ENCODE data around the gene DOCK3. TPM values are rescaled to one million over a fixed set of nuclear protein-coding genes. Genes with fewer than 3 reads are reported as not detected.

The DOCK3 gene
- total and polyA plus RNA-seq, 9 donors, result 0.04 to 0.71 (median 0.27) TPM; not detected in 1

DNA sequence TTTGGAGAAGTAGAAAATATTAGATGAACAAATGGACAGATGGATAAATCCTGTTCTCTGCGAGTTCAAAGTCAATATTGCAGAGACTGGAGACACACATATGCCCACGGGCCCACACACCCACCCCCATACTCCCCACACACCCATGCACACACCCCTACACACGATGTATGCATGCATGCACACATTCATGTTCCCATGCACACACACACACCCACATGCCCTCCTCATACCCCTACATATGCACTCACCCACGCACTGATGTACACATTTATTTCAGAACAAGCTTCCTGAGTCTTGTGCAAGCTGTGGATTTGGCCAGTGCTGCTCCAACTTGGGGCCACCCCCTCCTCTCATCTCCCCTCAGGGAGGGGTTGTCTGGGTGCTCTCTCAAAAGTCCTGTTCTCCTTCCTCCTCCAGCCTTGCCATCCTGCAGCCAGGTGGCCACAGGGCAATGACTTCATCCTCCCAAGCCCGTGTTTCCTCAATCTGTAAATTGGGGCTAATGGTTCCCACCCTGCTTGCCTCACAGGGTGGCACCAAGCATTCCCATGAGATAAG, 41.4 kb upstream of the DOCK3 start:
- DNase-seq, result no peak
- no peaks in the 10 kb centered on the region for H3K27me3 ChIP-seq
- TF ChIP-seq POLR2A (IDR thresholded peaks at IDR 0.05) (no peak), CTCF (IDR thresholded peaks at IDR 0.05) (no peak), EP300 (IDR thresholded peaks at IDR 0.05) (no peak)
- no peak overlapping the region for H3K27ac ChIP-seq
- intact Hi-C loops (cut with DNase I), result no loop called here
- H3K36me3 ChIP-seq, result no peaks in the 10 kb centered on the region
- WGBS, 3 donors, result 61 to 76% (median 64%) methylated on average over 5 of the region's 5 CpGs
- no peak overlapping the region for H3K4me3 ChIP-seq
- H3K9me3 ChIP-seq, result no peaks in the 10 kb centered on the region
- H3K4me1 ChIP-seq (ENCODE audit: insufficient read depth), result peaks cover 4% of the 10 kb centered on the region

- no peak overlapping the region for H3K4me3 ChIP-seq
- no peak for DNase-seq
- TF ChIP-seq EP300 (IDR thresholded peaks at IDR 0.05) (no peak), CTCF (IDR thresholded peaks at IDR 0.05) (no peak), POLR2A (IDR thresholded peaks at IDR 0.05) (no peak)
- H3K27ac ChIP-seq, result no peak overlapping the region
- H3K36me3 ChIP-seq, result no peaks in the 10 kb centered on the region
- no peaks in the 10 kb centered on the region for H3K9me3 ChIP-seq
- peaks cover 4% of the 10 kb centered on the region for H3K4me1 ChIP-seq (ENCODE audit: insufficient read depth)
- intact Hi-C loops (cut with DNase I), result no loop called here
- no peaks in the 10 kb centered on the region for H3K27me3 ChIP-seq
Observed at GRCh38 chr3:50635066-50635465, 39.7 kb upstream of the DOCK3 start.

DNA sequence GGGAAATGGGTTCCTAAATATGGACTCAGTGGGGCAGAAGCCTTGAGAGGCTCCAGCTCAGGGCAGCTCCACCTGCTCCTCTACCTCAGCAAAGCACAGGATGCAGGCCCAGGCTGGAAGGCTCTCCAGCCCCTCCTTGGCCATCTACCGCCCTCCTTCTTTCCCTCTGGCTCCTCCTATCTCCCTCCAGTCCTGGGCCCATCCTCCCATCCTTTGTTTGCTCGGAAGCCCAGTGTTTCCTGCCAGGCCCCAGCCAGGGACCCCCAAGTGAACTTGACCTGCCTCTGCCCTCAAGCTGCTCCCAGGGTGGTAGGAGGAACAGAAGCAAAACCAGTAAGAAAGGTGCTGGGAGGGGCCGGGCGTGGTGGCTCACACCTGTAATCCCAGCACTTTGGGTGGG, 37.7 kb upstream of the DOCK3 start:
- intact Hi-C loops (cut with DNase I), result no loop called here
- no peak for DNase-seq
- H3K27me3 ChIP-seq, result no peaks in the 10 kb centered on the region
- TF ChIP-seq POLR2A (IDR thresholded peaks at IDR 0.05), result no peak
- TF ChIP-seq CTCF (IDR thresholded peaks at IDR 0.05), result no peak
- no peak for TF ChIP-seq EP300 (IDR thresholded peaks at IDR 0.05)
- H3K9me3 ChIP-seq, result no peaks in the 10 kb centered on the region
- H3K4me3 ChIP-seq, result no peak overlapping the region
- H3K4me1 ChIP-seq (ENCODE audit: insufficient read depth), result peaks cover 4% of the 10 kb centered on the region
- WGBS, 3 donors, result 81 to 92% (median 89%) methylated on average over 4 of the region's 4 CpGs
- H3K36me3 ChIP-seq, result no peaks in the 10 kb centered on the region
- H3K27ac ChIP-seq, result no peak overlapping the region

- Histone ChIP-seq H3K27me3 (no peaks in the 10 kb centered on the region), H3K4me3 (no peak overlapping the region), H3K4me1 (ENCODE audit: insufficient read depth) (peaks cover 4% of the 10 kb centered on the region), H3K36me3 (no peaks in the 10 kb centered on the region), H3K9me3 (no peaks in the 10 kb centered on the region), H3K27ac (no peak overlapping the region)
- 56 to 71% (median 66%) methylated on average over 3 of the region's 3 CpGs for WGBS, 3 donors
- no peak for DNase-seq
- intact Hi-C loops (cut with DNase I), result no loop called here
- TF ChIP-seq EP300 (IDR thresholded peaks at IDR 0.05), result no peak
- TF ChIP-seq CTCF (IDR thresholded peaks at IDR 0.05), result no peak
- TF ChIP-seq POLR2A (IDR thresholded peaks at IDR 0.05), result no peak
Observed at GRCh38 chr3:50637945-50638344, 36.8 kb upstream of the DOCK3 start.

Measured in ovary (tissue), 9 donors.